K562 (cell line): ENCODE measurements around the gene PPIH. TPM values are rescaled to one million over a fixed set of nuclear protein-coding genes. Genes with fewer than 3 reads are reported as not detected.

Source experiments
- ETV6 ChIP-seq, 3 experiments: fragments of 150-350 bp in 1 of 3; sonication (generic) in 1 of 3; formaldehyde crosslinking in 1 of 3; IDR thresholded peaks; 2 replicates each; pipeline versions ENCODE4 v1.6.1 to v1.8.0; 2014 to 2022; ENCODE audit warnings: borderline replicate concordance in 2 of 3, low read depth in 2 of 3, antibody characterized with exemption in 1 of 3, low read length in 1 of 3, mild to moderate bottlenecking in 1 of 3, missing genetic modification reagents in 1 of 3
- HMG20A ChIP-seq: fragments of 450-650 bp; formaldehyde crosslinking; conservative IDR thresholded peaks from 2 replicates; pipeline ENCODE4 v1.4.0; 2020; ENCODE audit warnings: mild to moderate bottlenecking, mixed read lengths
- IRF9 ChIP-seq: fragments of 450-650 bp; IDR thresholded peaks from 2 replicates; pipeline ENCODE4 v1.6.1; 2016; ENCODE audit warnings: missing biosample characterization, missing genetic modification characterization
- PATZ1 ChIP-seq: fragments of 250-450 bp; sonication (Bioruptor Pico); IDR thresholded peaks from 2 replicates; pipeline ENCODE4 v1.5.0; 2020; ENCODE audit warnings: mild to moderate bottlenecking, borderline replicate concordance
- ZNF140 ChIP-seq: fragments of 250-450 bp; sonication (Bioruptor Pico); IDR thresholded peaks from 2 replicates; pipeline ENCODE4 v1.8.0; 2021; ENCODE audit warnings: moderate library complexity, mild to moderate bottlenecking, inconsistent platforms
- ZNF239 ChIP-seq: fragments of 250-450 bp; sonication (Bioruptor Pico); IDR thresholded peaks from 2 replicates; pipeline ENCODE4 v1.4.0; 2020; ENCODE audit warnings: mild to moderate bottlenecking
- ZNF324 ChIP-seq: fragments of 250-450 bp; sonication (Bioruptor Pico); IDR thresholded peaks from 2 replicates; pipeline ENCODE4 v1.4.0; 2020; ENCODE audit warnings: mild to moderate bottlenecking
- ZNF41 ChIP-seq: fragments of 250-450 bp; sonication (Bioruptor Pico); conservative IDR thresholded peaks from 2 replicates; pipeline ENCODE4 v1.4.0; 2020; ENCODE audit warnings: mild to moderate bottlenecking
- polyA plus RNA-seq, 8 experiments: library from polyadenylated mRNA; depleted of rRNA in 4 of 8; stranded (reverse) in 5 of 8; unstranded in 3 of 8; fragments of >200 nt; fragmentation: Nextera tagmentation in 2 of 8; fragmentation: Illumina TruSeq in 1 of 8; extraction: Ambion mirVana in 2 of 8; extraction: Trizol in 1 of 8; gene quantifications; 2 replicates each; pipeline versions ENCODE4 v1.2.1 to v1.2.3, GENCODE V29; 2011 to 2014; ENCODE audit warnings: inconsistent platforms in 1 of 8, missing spikeins in 1 of 8
- total RNA-seq, 7 experiments: library from RNA; depleted of rRNA in 6 of 7; stranded (reverse); fragments of >200 nt in 6 of 7; fragmentation: Illumina TruSeq in 2 of 7; extraction: Trizol in 2 of 7; gene quantifications; 2 replicates each; pipeline versions ENCODE4 v1.2.1 to v1.2.3, GENCODE V29; 2011 to 2021; ENCODE audit warnings: low replicate concordance in 1 of 7

The PPIH gene
- total and polyA plus RNA-seq, 9 of the 15 experiments (the other 6 are each of a cell fraction or from before 2014, with no cell fraction given): 197 to 470 (median 277) TPM

- TF ChIP-seq PATZ1 (no peak), ETV6 (IDR thresholded peaks at IDR 0.05; ENCODE audit: borderline replicate concordance in 1 of 2, low read depth in 2 of 2, low read length in 1 of 2) (no peak), ETV6 (CRISPR knock-in tag; IDR thresholded peaks at IDR 0.05; ENCODE audit: borderline replicate concordance) (no peak), IRF9 (tag) (no peak), ZNF140 (CRISPR knock-in tag) (no peak), ZNF239 (CRISPR knock-in tag) (no peak), ZNF41 (CRISPR knock-in tag) (no peak), HMG20A (CRISPR knock-in tag) (no peak), ZNF324 (CRISPR knock-in tag) (no peak)
These were observed 23.7 kb downstream of the PPIH start, which contains the start of gene YBX1 (continued) for GRCh38 chr1:42681741-42682483.
